PC-3 (cell line): ENCODE data around the gene LRP10.

ENCODE experiments used
- CTCF ChIP-seq: fragments of 300-600 bp; sonication (generic); conservative IDR thresholded peaks from 2 replicates; pipeline ENCODE4 v1.5.1; 2017; ENCODE audit warnings: antibody characterized with exemption, low read depth, mild to moderate bottlenecking, low read length
- EZH2 ChIP-seq: fragments of 300-600 bp; sonication (generic); IDR thresholded peaks from one replicate; pipeline ENCODE4 v1.6.1; 2017; ENCODE audit warnings: antibody characterized with exemption, mild to moderate bottlenecking, low read length; ENCODE audit not compliant: unreplicated experiment

- TF ChIP-seq CTCF (no peak), EZH2 (no peak)
Observed at GRCh38 chr14:22838631-22839041, 32.9 kb upstream of the LRP10 start.
